ENCODE data around the gene SLC9A8.
A peak's percentile ranks its signal among the peaks of the same experiment; 100 is the strongest.

The SLC9A8 gene

DNA sequence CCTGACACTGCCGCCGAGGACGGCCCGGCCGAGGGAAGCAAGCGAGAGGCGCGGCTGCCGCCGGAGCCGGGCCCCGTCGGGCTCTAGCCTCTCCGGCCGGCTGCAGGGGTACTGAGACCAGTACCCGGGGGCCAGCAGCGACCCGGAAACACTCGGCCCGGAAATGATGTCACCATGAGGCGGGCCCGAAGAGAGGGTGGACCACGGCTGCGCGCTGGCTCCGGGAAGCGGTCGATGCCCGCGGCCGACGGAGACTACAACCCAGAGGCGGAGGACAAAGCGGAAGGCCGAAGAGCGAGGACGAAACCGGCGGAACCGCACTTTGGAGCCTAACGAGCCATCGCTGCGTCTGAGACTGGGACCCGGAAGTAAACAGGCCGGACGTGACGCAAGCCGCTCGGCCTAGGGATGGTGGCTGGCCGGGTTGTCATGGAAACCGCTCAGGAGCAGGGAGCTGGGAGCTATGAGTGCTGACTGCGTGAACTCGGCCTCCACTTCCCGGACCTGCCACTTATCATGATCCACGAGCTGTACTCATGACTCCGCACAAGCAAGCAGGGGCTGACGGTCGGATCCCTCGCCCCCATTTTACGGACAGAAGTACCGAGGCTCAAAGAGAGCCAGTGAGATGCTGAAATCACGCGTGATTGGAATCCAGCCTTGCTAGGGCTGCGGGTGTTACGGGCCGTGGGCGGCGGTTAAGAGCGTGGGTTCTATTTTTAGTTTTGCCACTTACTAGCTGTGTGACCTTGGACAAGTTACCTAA lies 102.9 kb downstream of the SLC9A8 start, which contains the start of gene SPATA2:
TSS of gene SPATA2 (minus strand) at position 150 of the 766 bp plus-strand sequence. CDS start 7,039 bp downstream, outside the sequence.
- peak; percentile 97 for DNase-seq (ENCODE audit: low spot score)

DNA sequence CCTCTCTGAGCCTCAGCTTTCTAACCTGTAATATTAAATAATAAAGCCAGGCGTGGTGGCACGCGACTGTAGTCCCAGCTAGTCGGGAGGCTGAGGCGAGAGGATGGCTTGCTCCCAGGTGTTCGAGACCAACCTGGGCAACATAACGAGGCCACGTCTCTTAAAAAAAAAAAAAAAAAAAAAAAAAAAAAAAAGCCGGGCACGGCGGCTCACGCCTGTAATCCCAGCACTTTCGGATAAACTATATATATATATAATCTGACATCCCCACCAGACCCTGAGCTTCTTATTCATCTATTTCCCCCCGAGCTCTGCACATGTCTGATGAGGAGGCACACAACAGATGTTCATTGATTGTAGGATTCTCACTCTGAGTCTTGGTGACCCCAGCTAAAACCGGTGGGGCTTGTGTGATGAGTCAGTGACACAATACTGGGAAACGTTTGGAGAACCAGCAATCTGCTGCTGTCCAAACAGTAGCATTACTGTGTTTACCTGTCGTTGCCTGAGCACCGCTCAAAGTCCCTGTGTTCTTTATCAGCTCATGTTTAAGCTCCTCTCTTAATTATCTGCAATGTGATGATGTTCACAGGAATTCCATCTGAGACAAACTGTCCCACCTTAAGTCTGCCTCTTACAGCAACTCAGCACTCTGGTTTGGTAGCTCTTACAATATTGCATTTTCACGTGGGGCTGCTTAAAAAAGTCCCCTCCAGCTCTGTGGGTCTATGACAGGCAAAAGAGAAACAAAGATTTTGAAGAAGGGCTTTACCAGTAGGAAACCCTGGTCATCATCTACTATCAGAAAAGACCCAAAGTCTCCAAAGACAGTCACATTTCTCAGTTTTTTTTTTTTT lies 103.7 kb downstream of the SLC9A8 start:
- DNase-seq (ENCODE audit: low spot score), result no peak

DNA sequence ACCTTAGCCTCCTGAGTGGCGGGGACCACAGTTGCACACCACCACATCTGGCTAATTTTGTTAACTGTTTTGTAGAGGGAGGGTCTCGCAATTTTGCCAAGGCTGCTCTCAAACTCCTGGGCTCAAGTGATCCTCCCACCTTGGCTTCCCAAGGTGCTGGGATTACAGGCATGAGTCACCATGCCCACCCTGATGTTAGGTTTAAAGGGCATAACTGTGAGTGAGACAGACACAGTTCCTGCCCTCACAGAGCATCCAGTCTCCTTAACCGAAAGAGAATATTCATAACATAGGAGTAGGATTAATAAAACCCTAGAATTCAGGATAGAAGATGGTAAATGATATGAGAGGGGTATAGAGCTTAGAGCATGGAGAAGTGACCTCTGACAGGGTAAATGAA lies 105.8 kb downstream of the SLC9A8 start:
- no peak for DNase-seq (ENCODE audit: low spot score)

DNA sequence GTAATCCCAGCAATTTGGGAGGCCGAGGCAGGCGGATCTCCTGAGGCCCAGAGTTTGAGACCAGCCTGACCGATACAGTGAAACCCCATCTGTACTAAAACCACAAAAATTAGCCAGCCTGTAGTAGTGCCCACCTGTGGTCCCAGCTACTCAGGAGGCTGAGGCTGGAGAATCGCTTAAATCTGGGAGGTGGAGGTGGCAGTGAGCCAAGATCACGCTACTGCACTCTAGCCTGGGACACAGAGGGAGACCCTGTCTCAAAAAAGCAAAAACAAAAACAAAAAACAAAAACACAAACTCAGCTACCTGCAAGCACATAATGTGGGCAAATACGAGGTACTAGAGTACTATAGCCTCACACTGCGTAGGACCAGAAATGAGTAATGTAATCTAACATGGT lies 106.4 kb downstream of the SLC9A8 start:
- no peak for DNase-seq (ENCODE audit: low spot score)

DNA sequence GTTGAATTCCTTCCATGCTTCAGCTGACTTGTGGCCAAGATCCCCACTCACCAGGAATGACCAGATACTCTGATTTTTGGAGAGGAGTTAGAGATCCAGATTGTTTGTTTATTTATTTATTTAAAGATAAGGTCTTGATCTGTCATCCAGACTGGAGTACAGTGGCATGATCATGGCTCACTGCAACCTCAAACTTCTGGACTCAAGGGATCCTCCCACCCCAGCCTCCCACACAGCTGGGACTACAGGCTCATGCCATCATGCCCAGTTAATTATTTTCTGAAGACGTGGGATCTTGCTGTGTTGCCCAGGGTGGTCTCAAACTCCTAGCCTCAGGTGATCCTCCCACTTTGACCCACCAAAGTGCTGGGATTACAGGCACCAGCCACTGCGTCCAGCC lies 106.8 kb downstream of the SLC9A8 start:
- no peak for DNase-seq (ENCODE audit: low spot score)

DNA sequence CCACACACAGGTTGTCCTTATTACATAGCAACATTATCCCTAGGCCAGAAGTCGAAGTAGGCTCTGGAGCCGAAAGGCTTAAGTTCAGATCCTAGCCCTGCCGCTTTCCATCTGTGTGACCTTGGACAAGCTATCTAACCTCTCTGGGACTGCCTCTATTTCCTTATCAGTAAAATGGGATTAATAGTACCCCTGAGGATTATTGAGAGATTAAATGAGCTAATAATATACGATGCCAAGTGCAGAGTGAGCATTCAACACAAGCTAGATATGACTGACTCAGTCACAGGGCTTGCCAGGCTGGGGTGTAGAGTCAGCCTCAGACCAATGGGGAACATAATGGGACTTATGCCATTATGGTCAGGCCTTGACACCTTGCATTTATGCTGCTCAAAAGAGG lies 111.6 kb downstream of the SLC9A8 start:
- DNase-seq (ENCODE audit: low spot score), result no peak

DNA sequence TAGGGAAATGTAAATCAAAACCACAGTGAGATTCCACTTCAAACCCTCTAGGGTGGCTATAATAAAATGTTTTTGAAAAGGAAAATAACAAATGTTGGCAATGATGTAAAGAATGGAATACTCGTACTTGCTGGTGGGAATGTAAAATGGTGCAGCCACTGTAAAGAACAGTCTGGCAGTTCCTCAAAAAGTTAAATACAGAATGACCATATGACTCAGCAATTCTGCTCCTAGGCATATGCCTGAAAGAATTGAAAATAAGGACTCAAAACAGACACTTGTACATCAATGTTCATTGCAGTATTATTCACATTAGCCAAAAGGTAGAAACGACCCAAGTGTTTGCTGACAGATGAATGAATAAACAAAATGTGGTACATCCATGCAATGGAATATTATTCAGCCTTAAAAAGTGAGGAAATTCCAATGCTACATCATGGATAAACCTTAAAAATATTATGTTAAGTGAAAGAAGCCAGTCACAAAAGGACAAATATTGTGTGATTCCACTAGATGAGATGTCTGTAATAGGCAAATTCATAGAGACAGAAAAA lies 113.3 kb downstream of the SLC9A8 start:
- no peak for DNase-seq (ENCODE audit: low spot score)

DNA sequence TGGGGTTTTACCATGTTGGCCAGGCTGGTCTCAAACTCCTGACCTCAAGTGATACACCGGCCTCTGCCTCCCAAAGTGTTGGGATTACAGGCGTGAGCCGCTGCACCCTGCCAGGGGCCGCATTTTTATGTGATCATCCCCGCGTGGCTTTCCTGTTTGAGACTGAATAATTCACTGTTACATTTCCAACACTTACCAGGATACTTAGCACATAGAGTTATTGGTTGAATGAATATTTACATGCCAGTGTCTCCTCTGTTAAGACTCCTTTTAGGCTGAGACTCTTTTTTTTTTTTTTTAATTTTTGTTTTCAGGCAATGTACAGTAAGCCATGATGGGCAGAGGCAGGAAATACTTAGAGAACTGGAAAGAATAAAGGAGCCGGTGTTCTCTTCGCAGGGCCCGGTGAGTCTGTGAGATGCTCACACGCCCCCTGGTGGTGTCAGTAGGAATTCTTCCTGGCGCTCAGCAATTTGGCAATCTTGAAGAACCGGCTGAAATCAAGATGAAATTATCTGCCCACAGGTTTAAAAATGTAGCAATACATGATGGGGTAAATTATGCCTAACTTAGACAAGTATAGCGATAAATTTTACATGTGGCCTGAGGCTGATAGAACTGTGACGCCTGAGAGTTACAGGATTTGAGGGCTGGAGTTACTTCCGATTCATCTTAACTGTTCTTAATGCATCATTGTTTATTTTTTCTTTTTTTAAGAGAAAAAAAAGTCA lies 115.9 kb downstream of the SLC9A8 start:
- DNase-seq (ENCODE audit: low spot score), result peak; percentile 89

DNA sequence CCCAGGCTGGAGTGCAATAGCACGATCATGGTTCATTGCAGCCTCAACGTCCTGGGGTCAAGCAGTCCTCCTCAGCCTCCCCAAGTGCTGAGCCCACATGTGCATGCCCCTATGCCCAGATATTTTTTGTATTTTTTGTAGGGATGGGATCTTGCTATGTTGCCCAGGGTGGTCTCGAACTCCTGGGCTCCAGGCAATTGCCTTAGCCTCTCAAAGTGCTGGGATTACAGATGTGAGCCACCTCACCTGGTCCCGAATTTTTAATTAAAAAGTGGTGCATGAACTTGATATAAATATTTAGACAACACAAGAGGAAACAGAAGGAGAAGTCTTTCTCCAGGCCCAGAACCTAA lies 116.5 kb downstream of the SLC9A8 start:
- DNase-seq (ENCODE audit: low spot score), result no peak

DNA sequence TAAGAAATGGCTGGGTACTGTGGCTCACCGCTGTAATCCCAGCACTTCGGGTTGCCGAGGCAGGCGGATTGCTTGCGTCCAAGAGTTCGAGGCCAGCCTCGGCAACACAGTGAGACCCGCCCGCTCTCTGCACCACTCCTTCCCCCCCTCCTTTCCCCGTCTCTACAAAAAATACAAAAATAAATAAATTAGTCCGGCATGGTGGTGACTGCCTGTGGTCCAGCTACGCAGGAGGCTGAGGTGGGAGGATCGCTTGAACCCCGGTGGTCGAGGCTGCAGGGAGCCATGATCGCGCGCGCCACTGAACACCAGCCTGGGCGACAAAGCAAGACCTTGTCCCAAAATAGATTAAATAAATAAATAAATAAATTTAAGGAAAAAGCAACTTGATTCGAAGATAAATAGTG lies 123.1 kb downstream of the SLC9A8 start:
- no peak for DNase-seq (ENCODE audit: low spot score)

DNA sequence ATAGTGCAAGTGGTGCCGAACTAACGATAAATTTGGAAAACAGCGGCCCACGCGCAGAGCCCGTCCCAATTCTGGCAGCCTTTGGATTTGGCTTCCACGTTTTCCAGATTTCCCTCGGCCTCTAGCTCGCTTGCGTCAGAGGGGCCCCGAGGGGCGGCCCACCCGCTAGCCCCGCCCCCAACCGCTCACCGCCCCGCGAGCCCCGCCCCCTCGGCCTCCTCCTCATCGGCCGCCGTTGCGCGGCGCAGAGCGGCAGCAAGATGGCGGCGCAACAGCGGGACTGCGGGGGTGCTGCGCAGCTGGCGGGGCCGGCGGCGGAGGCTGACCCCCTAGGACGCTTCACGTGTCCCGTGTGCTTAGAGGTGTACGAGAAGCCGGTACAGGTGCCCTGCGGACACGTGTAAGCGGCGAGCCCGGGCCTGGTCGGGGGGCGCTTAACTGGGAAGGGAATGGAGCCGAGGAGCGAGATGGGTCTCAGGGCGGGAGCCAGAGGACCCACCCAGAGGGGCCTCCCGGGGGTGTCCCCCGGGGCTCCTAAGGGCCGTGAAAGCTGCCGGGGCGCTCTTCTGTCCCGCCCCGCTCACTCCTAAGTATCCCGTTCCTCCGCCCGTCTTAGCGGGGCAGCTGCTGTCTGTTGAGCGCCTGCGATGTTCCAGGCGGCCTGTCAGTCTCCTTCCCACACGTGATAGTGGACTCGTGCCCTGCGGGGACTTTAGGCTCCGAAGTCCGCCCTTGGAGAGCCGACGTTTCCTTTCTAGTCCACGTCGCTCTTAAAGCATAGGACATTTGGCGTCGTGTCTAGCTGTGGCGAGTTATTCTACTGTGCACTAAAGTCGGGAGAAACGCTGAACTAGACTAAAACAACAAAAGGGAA lies 123.8 kb downstream of the SLC9A8 start, which contains the start of gene RNF114:
TSS of gene RNF114 (plus strand) at position 245 of the 874 bp plus-strand sequence. CDS start at position 261, 16 bp downstream.
- DNase-seq (ENCODE audit: low spot score), result peak; percentile 100

DNA sequence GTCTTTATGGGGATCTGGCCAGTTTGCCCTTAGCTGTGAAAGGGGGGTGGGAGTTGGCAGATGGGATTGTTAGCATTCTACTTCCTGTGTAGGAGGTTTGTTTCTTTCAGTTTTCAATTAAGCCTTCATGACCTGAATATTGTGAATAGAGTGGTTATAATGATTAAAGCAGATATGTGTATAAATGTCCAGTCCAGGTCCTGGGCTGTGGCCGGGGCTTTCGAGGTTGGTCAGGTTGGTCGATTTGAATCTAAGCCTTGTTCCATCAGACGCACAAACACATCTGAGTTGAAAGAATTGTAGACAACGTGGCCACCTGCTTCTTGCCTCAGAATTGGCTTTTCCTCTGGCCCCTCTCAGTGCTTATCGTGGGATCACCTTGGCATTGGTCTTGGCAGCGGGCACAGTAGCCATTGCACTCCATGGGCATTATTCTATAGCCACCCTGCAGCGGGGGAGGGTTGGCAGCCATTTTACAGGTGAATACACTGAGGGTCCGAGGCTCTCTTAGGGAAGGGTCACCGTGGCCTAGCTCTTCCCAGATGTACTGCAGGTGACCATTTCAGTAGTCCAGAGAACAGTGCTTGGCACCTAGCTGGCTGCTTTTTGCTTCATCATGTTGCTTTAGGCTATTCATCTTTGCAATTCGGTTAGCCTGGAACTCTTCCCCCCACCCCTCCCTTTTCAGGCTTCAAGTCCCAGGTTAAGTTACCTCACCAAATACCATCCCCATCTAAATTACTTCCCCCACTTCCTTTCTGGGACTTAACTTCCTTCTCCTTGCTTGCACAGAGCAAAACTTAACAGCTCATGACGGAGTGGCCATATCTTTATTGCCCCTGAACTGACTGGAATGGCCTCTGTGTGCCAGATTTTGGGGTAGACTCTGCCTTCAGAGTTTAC lies 124.7 kb downstream of the SLC9A8 start:
- peak; percentile 19 for DNase-seq (ENCODE audit: low spot score)

DNA sequence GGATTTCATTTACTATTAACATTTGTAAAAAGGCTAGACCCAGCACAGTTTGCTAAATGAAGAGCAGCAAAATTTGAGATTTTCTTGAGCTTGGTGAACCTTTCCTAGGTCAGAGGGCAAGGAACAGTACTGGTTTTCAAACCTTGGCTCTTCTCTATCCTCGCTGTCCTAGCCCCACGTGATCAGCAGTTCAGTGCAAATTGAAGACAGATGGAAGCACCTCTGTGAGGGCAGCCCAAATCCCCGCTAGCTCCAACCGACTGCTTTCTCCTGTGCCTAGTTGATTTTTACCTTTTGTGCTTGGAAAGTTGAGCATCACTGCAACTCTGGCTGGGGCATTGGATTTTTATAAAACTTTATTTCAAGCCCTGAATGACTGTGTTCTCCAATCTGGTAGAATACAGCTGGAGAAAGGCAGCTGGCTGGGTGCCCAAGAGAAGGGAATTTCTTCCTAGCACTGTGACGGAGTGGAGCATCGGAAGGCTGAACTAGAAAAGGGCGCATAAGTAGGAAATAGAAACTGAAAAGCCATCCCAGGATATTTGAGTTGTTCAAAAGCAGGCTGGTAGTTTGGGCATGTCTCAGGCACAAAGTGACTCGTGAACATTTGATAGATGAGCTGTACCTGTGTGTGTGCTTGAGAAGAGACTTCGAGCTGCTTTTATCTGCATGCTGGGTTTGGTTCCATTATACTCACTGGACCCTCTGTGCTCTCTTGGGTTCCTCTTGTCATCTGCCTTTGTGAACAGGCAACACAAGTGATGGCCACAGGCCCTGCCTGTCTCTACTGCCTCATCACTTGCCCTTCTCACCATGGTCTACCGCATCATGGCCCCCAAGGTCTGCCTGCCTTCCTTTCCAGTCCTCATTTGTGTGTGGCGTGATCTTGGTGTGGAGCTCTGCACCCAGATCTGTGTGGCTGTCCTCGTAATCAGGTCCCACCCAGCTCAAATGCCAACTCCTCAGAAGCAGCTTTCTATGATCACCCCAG lies 125.8 kb downstream of the SLC9A8 start:
- DNase-seq (ENCODE audit: low spot score), result peak; percentile 52

DNA sequence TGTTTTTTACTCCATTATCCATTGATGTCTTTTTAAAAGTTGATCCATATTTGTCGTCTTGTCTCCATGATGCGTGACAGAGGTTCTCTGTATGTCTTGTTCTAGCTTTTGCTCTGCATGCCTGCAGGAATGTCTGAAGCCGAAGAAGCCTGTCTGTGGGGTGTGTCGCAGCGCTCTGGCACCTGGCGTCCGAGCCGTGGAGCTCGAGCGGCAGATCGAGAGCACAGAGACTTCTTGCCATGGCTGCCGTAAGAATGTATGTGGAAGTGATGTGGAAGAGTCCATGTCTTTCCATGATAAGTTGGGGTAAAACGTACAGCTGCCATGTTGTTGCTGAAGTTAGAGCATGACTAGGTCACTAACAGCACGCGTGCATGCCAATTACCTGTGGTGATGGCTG lies 128.8 kb downstream of the SLC9A8 start:
- no peak for DNase-seq (ENCODE audit: low spot score)
